Measurements from ENCODE around the gene TSPYL1.

- TF ChIP-seq CTCF (IDR thresholded peaks at IDR 0.05): no peak
- TF ChIP-seq POLR2A (IDR thresholded peaks at IDR 0.05): peak; percentile 99
Measured at GRCh38 chr6:116279232-116280160, at the start of gene TSPYL1.
